ENCODE data around the gene ANO9. TPM values are rescaled to one million over a fixed set of nuclear protein-coding genes. Genes with fewer than 3 reads are reported as not detected.
A peak's percentile ranks its signal among the peaks of the same experiment; 100 is the strongest.

The ANO9 gene
- total RNA-seq, 1 experiment from 2014 or later = 85.5 TPM

- Mint-ChIP-seq H3K4me1 (ENCODE audit: low read depth, unreplicated experiment) (peaks cover 32% of the 10 kb centered on the region), H3K36me3 (ENCODE audit: insufficient read depth, unreplicated experiment) (peaks cover 18% of the 10 kb centered on the region), H3K4me3 (ENCODE audit: unreplicated experiment) (peak overlapping the region; percentile 85), H3K27ac (ENCODE audit: unreplicated experiment) (peak overlapping the region; percentile 77), H3K27me3 (ENCODE audit: insufficient read depth, unreplicated experiment) (no peaks in the 10 kb centered on the region), H3K9me3 (ENCODE audit: unreplicated experiment) (no peaks in the 10 kb centered on the region)
- H3K4me1 ChIP-seq = peaks cover 41% of the 10 kb centered on the region
- ChIA-PET POLR2A (interaction anchor here (0.6 to 1.8 kb wide), 7 partner anchors 26 to 241 kb away, joined by 3 to 10 read pairs (median 4); partner anchors contain the start of genes BET1L, PKP3 and RIC8A), CTCF (interaction anchor here (0.5 to 4.3 kb wide), 26 partner anchors 8 to 1854 kb away, joined by 3 to 43 read pairs (median 4); partner anchors contain the start of genes B4GALNT4, BET1L, RIC8A and RNH1)
- peak; percentile 96 to 97 for DNase-seq
- BruUV-seq (replicated peaks) = TSS peak; percentile 23
- H3K36me3 ChIP-seq (ENCODE audit: control insufficient read depth, insufficient read depth, low read length) = no peaks in the 10 kb centered on the region
- intact Hi-C loops (cut with micrococcal nuclease; ENCODE audit: unreplicated experiment) = loop anchor here (1.0 to 10.0 kb wide), 6 partner anchors 31 to 241 kb away; partner anchors contain the start of genes B4GALNT4, BET1L, PKP3 and RIC8A
- no peaks in the 10 kb centered on the region for H3K9me3 ChIP-seq
- TF ChIP-seq CTCF (IDR thresholded peaks at IDR 0.05; ENCODE audit: insufficient read depth in 1 of 2, low read depth in 1 of 2, low read length in 1 of 2, severe bottlenecking in 1 of 2, unreplicated experiment in 1 of 2) = peak; percentile 90 to 98
- H3K4me3 ChIP-seq (ENCODE audit: low read depth, low read length) = peak overlapping the region; percentile 39
- no peaks in the 10 kb centered on the region for H3K27me3 ChIP-seq (replicated peaks; ENCODE audit: control insufficient read depth, insufficient read depth, low read length)
Observed at GRCh38 chr11:447923-448731, 6.3 kb upstream of the ANO9 start.

GRCh38 chr11:446891-447290 lies 5.1 kb upstream of the ANO9 start:
- no peak overlapping the region for H3K4me3 ChIP-seq (ENCODE audit: low read depth, low read length)
- Mint-ChIP-seq H3K36me3 (ENCODE audit: insufficient read depth, unreplicated experiment) (peaks cover 13% of the 10 kb centered on the region), H3K27me3 (ENCODE audit: insufficient read depth, unreplicated experiment) (no peaks in the 10 kb centered on the region), H3K27ac (ENCODE audit: unreplicated experiment) (peak overlapping the region; percentile 92), H3K4me3 (ENCODE audit: unreplicated experiment) (peak overlapping the region; percentile 64), H3K9me3 (ENCODE audit: unreplicated experiment) (no peaks in the 10 kb centered on the region), H3K4me1 (ENCODE audit: low read depth, unreplicated experiment) (peaks cover 32% of the 10 kb centered on the region)
- H3K36me3 ChIP-seq (ENCODE audit: control insufficient read depth, insufficient read depth, low read length) = no peaks in the 10 kb centered on the region
- no TSS peak for BruUV-seq (replicated peaks)
- POLR2A ChIA-PET = no interaction called here
- H3K9me3 ChIP-seq = no peaks in the 10 kb centered on the region
- no peak for DNase-seq
- CTCF ChIA-PET = interaction anchor here (0.5 to 4.3 kb wide), 4 partner anchors 17 to 139 kb away, joined by 3 to 43 read pairs (median 10); partner anchors contain the start of genes B4GALNT4 and IFITM2
- TF ChIP-seq CTCF (IDR thresholded peaks at IDR 0.05; ENCODE audit: insufficient read depth in 1 of 2, low read depth in 1 of 2, low read length in 1 of 2, severe bottlenecking in 1 of 2, unreplicated experiment in 1 of 2) = no peak
- intact Hi-C loops (cut with micrococcal nuclease; ENCODE audit: unreplicated experiment) = loop anchor here (5.0 to 10.0 kb wide), 3 partner anchors 52 to 240 kb away; partner anchors contain the start of genes B4GALNT4, BET1L, PKP3 and RIC8A
- no peaks in the 10 kb centered on the region for H3K27me3 ChIP-seq (replicated peaks; ENCODE audit: control insufficient read depth, insufficient read depth, low read length)
- peaks cover 49% of the 10 kb centered on the region for H3K4me1 ChIP-seq

- Mint-ChIP-seq H3K36me3 (ENCODE audit: insufficient read depth, unreplicated experiment) (peaks cover 13% of the 10 kb centered on the region), H3K4me1 (ENCODE audit: low read depth, unreplicated experiment) (peaks cover 24% of the 10 kb centered on the region), H3K27me3 (ENCODE audit: insufficient read depth, unreplicated experiment) (no peaks in the 10 kb centered on the region), H3K9me3 (ENCODE audit: unreplicated experiment) (no peaks in the 10 kb centered on the region), H3K4me3 (ENCODE audit: unreplicated experiment) (peak overlapping the region; percentile 64), H3K27ac (ENCODE audit: unreplicated experiment) (peak overlapping the region; percentile 92)
- Histone ChIP-seq H3K4me3 (ENCODE audit: low read depth, low read length) (peak overlapping the region; percentile 16), H3K27me3 (replicated peaks; ENCODE audit: control insufficient read depth, insufficient read depth, low read length) (no peaks in the 10 kb centered on the region), H3K4me1 (peaks cover 43% of the 10 kb centered on the region), H3K9me3 (no peaks in the 10 kb centered on the region), H3K36me3 (ENCODE audit: control insufficient read depth, insufficient read depth, low read length) (no peaks in the 10 kb centered on the region)
- TF ChIP-seq CTCF (IDR thresholded peaks at IDR 0.05; ENCODE audit: insufficient read depth in 1 of 2, low read depth in 1 of 2, low read length in 1 of 2, severe bottlenecking in 1 of 2, unreplicated experiment in 1 of 2) = no peak
- CTCF ChIA-PET = interaction anchor here (0.6 to 0.8 kb wide), 2 partner anchors 61 to 109 kb away, joined by 3 read pairs; partner anchors contain the start of gene RNH1
- BruUV-seq (replicated peaks) = no TSS peak
- intact Hi-C loops (cut with micrococcal nuclease; ENCODE audit: unreplicated experiment) = loop anchor here (5.0 to 10.0 kb wide), 3 partner anchors 51 to 239 kb away; partner anchors contain the start of genes B4GALNT4, BET1L, PKP3 and RIC8A
- POLR2A ChIA-PET = interaction anchor here (0.8 kb wide), 1 partner anchor 24 kb away, joined by 5 read pairs; no protein-coding TSS in a partner anchor
- peak; percentile 68 to 86 for DNase-seq
Observed at GRCh38 chr11:445765-446588, 4.2 kb upstream of the ANO9 start.
